PC-3 (cell line): ENCODE measurements around the gene WNK2. TPM values are rescaled to one million over a fixed set of nuclear protein-coding genes. Genes with fewer than 3 reads are reported as not detected.
A peak's percentile ranks its signal among the peaks of the same experiment; 100 is the strongest.

Source experiments
- ATAC-seq: fragments of 200-7000 bp; cut with Tn5 transposase; 2 replicates; pipeline ENCODE4 v1.9.1; 2020; ENCODE audit warnings: mild to moderate bottlenecking, moderate library complexity
- BruUV-seq: library from RNA; stranded (reverse); fragments of 400-500 nt; replicated peaks from 2 replicates; lab custom pipeline; 2021; lab: Mats Ljungman, UMichigan
- CTCF ChIA-PET: fragments of 300-600 bp; sonication (Branson Sonifier 250); formaldehyde crosslinking; loops from one replicate; lab custom pipeline; 2022; ENCODE audit warnings: antibody characterized with exemption; lab: Charles Lee
- POLR2A ChIA-PET: fragments of 300-600 bp; sonication (Branson Sonifier 250); formaldehyde crosslinking; loops from one replicate; lab custom pipeline; 2022; ENCODE audit warnings: antibody characterized with exemption; ENCODE audit not compliant: unreplicated experiment; lab: Charles Lee
- DNase-seq: peaks from one replicate; pipeline ENCODE4 v3.0.0-alpha.2; 2015
- H2AFZ ChIP-seq: fragments of 300-600 bp; sonication (generic); 2 replicates; pipeline ENCODE4 v1.6.0; 2016; ENCODE audit warnings: antibody characterized with exemption, low read length
- H3F3A ChIP-seq: fragments of 300-600 bp; sonication (generic); one replicate; pipeline ENCODE4 v1.6.0; 2017; ENCODE audit warnings: antibody characterized with exemption, low read length, control low read depth, mild to moderate bottlenecking; ENCODE audit not compliant: unreplicated experiment
- H3K27ac ChIP-seq: fragments of 300-600 bp; sonication (generic); 2 replicates; pipeline ENCODE4 v1.5.1; 2016; ENCODE audit warnings: mild to moderate bottlenecking, low read length
- H3K27me3 ChIP-seq: fragments of 300-600 bp; sonication (generic); 2 replicates; pipeline ENCODE4 v1.6.1; 2016; ENCODE audit warnings: low read length, mixed read lengths
- H3K36me3 ChIP-seq: fragments of 300-600 bp; sonication (generic); 2 replicates; pipeline ENCODE4 v1.6.1; 2016; ENCODE audit warnings: low read depth, mixed run types, low read length, mixed read lengths
- H3K4me1 ChIP-seq: fragments of 300-600 bp; sonication (generic); 2 replicates; pipeline ENCODE4 v1.5.1; 2016; ENCODE audit warnings: low read length; ENCODE audit not compliant: insufficient read depth
- H3K4me2 ChIP-seq: fragments of 300-600 bp; sonication (generic); 2 replicates; pipeline ENCODE4 v1.6.0; 2016; ENCODE audit warnings: low read length
- H3K4me3 ChIP-seq: fragments of 300-600 bp; sonication (generic); 2 replicates; pipeline ENCODE4 v1.5.1; 2016; ENCODE audit warnings: mild to moderate bottlenecking, low read length, mixed read lengths
- H3K79me2 ChIP-seq: fragments of 300-600 bp; sonication (generic); 2 replicates; pipeline ENCODE4 v1.6.1; 2017; ENCODE audit warnings: low read length, mixed read lengths
- H3K9ac ChIP-seq: fragments of 300-600 bp; sonication (generic); 2 replicates; pipeline ENCODE4 v1.6.0; 2016; ENCODE audit warnings: mild to moderate bottlenecking, low read length
- H3K9me2 ChIP-seq: fragments of 300-600 bp; sonication (generic); replicated peaks from 2 replicates; pipeline ENCODE4 v1.6.1; 2016; ENCODE audit warnings: mixed run types, low read length, mixed read lengths
- H3K9me3 ChIP-seq: fragments of 300-600 bp; sonication (generic); 2 replicates; pipeline ENCODE4 v1.6.1; 2016; ENCODE audit warnings: low read length, mixed read lengths
- H4K20me1 ChIP-seq: fragments of 300-600 bp; sonication (generic); 2 replicates; pipeline ENCODE4 v1.6.1; 2016; ENCODE audit warnings: low read length, mixed read lengths
- EZH2 ChIP-seq: fragments of 300-600 bp; sonication (generic); IDR thresholded peaks from one replicate; pipeline ENCODE4 v1.6.1; 2017; ENCODE audit warnings: antibody characterized with exemption, mild to moderate bottlenecking, low read length; ENCODE audit not compliant: unreplicated experiment
- EZH2phosphoT487 ChIP-seq: fragments of 300-600 bp; sonication (generic); IDR thresholded peaks from 2 replicates; pipeline ENCODE4 v1.6.1; 2018; ENCODE audit warnings: mild to moderate bottlenecking, antibody characterized with exemption, low read length, borderline replicate concordance
- intact Hi-C: fragments of 100-400 bp; cut with micrococcal nuclease; formaldehyde crosslinking; loops from 2 replicates; pipeline ENCODE4 v1.9.0; 2023
- total RNA-seq: library from RNA; depleted of rRNA; stranded (reverse); fragments of >200 nt; gene quantifications from 2 replicates; pipeline ENCODE4 v1.2.3, GENCODE V29; 2014
- TF ChIP-seq, protein P1 (sequence below): fragments of 300-600 bp; sonication (generic); conservative IDR thresholded peaks from 2 replicates; pipeline ENCODE4 v1.5.1; 2017; ENCODE audit warnings: antibody characterized with exemption, low read depth, mild to moderate bottlenecking, low read length

The WNK2 gene
- total RNA-seq, 1 experiment from 2014 or later: 11.7 TPM

DNA sequence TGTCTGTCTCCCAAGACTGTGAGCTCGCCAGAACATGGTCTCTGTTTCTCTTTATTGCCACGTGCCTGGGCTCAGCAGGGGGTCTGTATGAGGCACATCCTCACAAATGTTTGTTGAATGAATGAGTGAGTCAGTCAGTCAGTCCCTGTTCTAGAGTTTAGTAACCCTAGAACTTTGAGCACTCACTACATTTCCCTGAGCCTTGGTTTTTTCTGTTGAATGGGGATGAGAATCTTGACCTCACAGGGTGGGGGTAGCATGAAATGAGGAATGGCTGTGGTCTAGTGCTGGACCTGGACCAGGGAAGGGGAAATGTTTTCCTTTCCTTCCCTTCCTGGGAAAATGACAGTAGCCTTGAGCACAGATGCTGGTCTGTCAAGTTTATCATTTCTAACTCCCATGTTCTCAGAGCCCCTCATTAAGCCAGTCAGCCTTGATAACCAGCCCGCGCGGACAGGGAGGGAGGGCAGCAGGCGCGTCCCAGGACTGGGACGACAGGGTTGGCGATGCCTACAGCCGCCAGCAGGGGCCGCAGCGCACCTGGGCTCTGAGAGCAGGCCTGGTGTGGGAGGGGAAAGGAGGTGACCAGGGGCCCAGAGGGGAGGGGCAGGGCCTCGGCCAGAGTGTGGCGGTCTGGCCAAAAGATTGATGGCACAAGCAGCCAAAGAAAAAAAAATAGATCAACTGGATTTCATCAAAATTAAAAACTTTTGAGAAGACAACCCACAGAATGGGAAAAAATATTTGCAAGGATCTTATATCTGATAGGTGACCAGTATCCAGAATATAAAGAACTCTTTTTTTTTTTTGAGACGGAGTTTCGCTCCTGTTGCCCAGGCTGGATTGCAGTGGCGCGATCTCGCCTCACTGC lies 24.1 kb upstream of the WNK2 start:
- peaks cover 6% of the 10 kb centered on the region for H3K4me1 ChIP-seq
- BruUV-seq: no TSS peak
- intact Hi-C loops: loop anchor here (1.0 to 10.0 kb wide), 2 partner anchors 145 to 405 kb away; no protein-coding TSS in a partner anchor
- ChIA-PET CTCF (interaction anchor here (1.1 kb wide), 1 partner anchor 143 kb away, joined by 6 read pairs; no protein-coding TSS in a partner anchor), POLR2A (no interaction called here)
- DNase-seq (peak; percentile 84), ATAC-seq (peak; percentile 99)
- no peak overlapping the region for H3K9ac ChIP-seq
- H3K9me3 ChIP-seq: no peaks in the 10 kb centered on the region
- H3K36me3 ChIP-seq: no peaks in the 10 kb centered on the region
- H3K9me2 ChIP-seq: no peaks in the 10 kb centered on the region
- no peaks in the 10 kb centered on the region for H3F3A ChIP-seq
- peak overlapping the region; percentile 76 for H3K4me2 ChIP-seq
- no peaks in the 10 kb centered on the region for H4K20me1 ChIP-seq
- peak overlapping the region; percentile 51 for H3K4me3 ChIP-seq
- TF ChIP-seq EZH2 (no peak), EZH2phosphoT487 (no peak)
- TF ChIP-seq, protein P1, sequence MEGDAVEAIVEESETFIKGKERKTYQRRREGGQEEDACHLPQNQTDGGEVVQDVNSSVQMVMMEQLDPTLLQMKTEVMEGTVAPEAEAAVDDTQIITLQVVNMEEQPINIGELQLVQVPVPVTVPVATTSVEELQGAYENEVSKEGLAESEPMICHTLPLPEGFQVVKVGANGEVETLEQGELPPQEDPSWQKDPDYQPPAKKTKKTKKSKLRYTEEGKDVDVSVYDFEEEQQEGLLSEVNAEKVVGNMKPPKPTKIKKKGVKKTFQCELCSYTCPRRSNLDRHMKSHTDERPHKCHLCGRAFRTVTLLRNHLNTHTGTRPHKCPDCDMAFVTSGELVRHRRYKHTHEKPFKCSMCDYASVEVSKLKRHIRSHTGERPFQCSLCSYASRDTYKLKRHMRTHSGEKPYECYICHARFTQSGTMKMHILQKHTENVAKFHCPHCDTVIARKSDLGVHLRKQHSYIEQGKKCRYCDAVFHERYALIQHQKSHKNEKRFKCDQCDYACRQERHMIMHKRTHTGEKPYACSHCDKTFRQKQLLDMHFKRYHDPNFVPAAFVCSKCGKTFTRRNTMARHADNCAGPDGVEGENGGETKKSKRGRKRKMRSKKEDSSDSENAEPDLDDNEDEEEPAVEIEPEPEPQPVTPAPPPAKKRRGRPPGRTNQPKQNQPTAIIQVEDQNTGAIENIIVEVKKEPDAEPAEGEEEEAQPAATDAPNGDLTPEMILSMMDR: peak; percentile 94
- H3K27ac ChIP-seq: no peak overlapping the region
- no peaks in the 10 kb centered on the region for H3K27me3 ChIP-seq
- peak overlapping the region; percentile 62 for H2AFZ ChIP-seq
- no peaks in the 10 kb centered on the region for H3K79me2 ChIP-seq

DNA sequence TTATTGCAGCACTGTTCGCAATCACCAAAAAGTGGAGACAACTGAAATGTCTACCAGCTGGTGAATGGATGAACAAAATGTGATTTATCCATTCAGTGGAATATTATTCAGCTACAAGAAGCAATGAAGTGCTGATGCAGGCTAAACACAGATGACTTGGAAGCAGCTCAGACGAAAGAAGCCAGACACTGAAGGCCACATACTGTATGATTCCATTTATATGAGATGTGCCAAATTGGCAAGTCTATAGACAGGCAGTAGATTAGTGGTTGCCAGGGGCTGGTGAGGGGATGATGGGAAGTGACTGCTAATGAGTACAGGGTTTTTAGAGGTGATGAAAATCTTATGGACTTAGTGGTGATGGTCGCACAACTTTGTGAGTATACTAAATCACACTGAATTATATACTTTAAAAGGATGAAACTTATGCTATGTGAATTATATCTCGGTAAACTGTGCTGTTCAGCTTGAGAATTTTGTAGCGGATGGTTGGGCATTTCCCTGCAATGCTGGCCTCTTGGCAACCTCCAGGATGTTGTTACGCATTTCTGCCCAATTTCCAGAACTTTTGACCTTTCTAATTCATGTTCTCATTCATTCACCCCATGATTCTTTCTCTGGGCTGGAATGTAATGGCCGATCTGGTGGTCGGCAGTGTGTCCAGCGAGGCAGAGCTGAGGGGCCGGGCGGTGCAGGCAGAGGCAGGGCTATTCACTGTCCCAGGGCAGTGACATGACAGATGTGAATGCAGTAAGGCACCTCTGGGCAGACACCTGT lies 22.0 kb upstream of the WNK2 start:
- H3K4me3 ChIP-seq: no peak overlapping the region
- TF ChIP-seq, protein P1: no peak
- no peak for TF ChIP-seq EZH2
- TF ChIP-seq EZH2phosphoT487: no peak
- H3K27ac ChIP-seq: no peak overlapping the region
- no peaks in the 10 kb centered on the region for H3F3A ChIP-seq
- POLR2A ChIA-PET: no interaction called here
- peaks cover 6% of the 10 kb centered on the region for H3K4me1 ChIP-seq
- H2AFZ ChIP-seq: no peak overlapping the region
- H3K9me2 ChIP-seq: no peaks in the 10 kb centered on the region
- DNase-seq: no peak
- H3K27me3 ChIP-seq: no peaks in the 10 kb centered on the region
- no peaks in the 10 kb centered on the region for H3K9me3 ChIP-seq
- CTCF ChIA-PET: no interaction called here
- no peaks in the 10 kb centered on the region for H3K36me3 ChIP-seq
- no peak overlapping the region for H3K9ac ChIP-seq
- intact Hi-C loops: loop anchor here (10.0 kb wide), 1 partner anchor 403 kb away; no protein-coding TSS in a partner anchor
- no TSS peak for BruUV-seq
- H3K79me2 ChIP-seq: no peaks in the 10 kb centered on the region
- H3K4me2 ChIP-seq: no peak overlapping the region
- H4K20me1 ChIP-seq: no peaks in the 10 kb centered on the region
- ATAC-seq: no peak
